GM12878 (cell line): ENCODE measurements around the gene COL9A3.

ENCODE experiments used
- PML ChIP-seq: IDR thresholded peaks from 2 replicates; pipeline ENCODE4 v1.6.1; 2012; ENCODE audit warnings: low read length, inconsistent platforms
- POLR2AphosphoS2 ChIP-seq: IDR thresholded peaks from 2 replicates; pipeline ENCODE4 v1.6.1; 2011; ENCODE audit warnings: low read depth, mild to moderate bottlenecking, low read length, improper control_type of control experiment, moderate library complexity
- SMC3 ChIP-seq: IDR thresholded peaks from 2 replicates; pipeline ENCODE4 v1.6.1; 2011; ENCODE audit warnings: low read length, improper control_type of control experiment, borderline replicate concordance
- ZNF274 ChIP-seq: IDR thresholded peaks from one replicate; pipeline ENCODE4 v1.8.0; 2011; ENCODE audit not compliant: insufficient read length, insufficient read depth
- TF ChIP-seq, protein P1 (sequence below): IDR thresholded peaks from 2 replicates; pipeline ENCODE4 v1.6.1; 2012; ENCODE audit warnings: mild to moderate bottlenecking, low read depth, low read length
- TF ChIP-seq, protein P2 (sequence below), 3 experiments: IDR thresholded peaks in 2 of 3; conservative IDR thresholded peaks in 1 of 3; 2 replicates each; pipeline ENCODE4 v1.5.1; 2011; ENCODE audit warnings: low read depth in 3 of 3, low read length in 3 of 3, mild to moderate bottlenecking in 3 of 3, control low read depth in 2 of 3, moderate library complexity in 2 of 3, inconsistent platforms in 1 of 3, mixed read lengths in 1 of 3; ENCODE audit not compliant: control insufficient read depth in 2 of 3, insufficient read depth in 1 of 3; ENCODE audit errors: extremely low read depth in 1 of 3

DNA sequence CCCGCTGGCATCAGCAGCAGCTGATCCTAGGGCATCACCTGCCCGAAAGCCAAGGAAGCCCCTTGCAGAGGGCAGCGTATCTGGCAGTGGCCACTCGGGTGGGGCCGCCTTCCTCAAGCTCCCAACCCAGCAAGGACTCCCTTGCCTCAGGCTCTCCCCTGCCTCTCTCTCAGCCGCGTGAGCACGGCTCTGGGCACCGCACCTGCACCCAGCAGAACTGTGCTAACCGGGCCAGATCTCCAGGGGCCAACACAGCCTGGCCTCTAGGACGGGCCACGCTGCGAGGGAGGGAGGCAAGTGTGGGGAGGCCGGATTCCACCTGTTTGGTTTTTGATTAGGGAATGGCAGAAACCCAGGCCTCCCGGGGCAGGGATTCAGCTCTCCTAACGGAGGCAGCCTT, 32.4 kb upstream of the COL9A3 start:
- TF ChIP-seq, protein P1, sequence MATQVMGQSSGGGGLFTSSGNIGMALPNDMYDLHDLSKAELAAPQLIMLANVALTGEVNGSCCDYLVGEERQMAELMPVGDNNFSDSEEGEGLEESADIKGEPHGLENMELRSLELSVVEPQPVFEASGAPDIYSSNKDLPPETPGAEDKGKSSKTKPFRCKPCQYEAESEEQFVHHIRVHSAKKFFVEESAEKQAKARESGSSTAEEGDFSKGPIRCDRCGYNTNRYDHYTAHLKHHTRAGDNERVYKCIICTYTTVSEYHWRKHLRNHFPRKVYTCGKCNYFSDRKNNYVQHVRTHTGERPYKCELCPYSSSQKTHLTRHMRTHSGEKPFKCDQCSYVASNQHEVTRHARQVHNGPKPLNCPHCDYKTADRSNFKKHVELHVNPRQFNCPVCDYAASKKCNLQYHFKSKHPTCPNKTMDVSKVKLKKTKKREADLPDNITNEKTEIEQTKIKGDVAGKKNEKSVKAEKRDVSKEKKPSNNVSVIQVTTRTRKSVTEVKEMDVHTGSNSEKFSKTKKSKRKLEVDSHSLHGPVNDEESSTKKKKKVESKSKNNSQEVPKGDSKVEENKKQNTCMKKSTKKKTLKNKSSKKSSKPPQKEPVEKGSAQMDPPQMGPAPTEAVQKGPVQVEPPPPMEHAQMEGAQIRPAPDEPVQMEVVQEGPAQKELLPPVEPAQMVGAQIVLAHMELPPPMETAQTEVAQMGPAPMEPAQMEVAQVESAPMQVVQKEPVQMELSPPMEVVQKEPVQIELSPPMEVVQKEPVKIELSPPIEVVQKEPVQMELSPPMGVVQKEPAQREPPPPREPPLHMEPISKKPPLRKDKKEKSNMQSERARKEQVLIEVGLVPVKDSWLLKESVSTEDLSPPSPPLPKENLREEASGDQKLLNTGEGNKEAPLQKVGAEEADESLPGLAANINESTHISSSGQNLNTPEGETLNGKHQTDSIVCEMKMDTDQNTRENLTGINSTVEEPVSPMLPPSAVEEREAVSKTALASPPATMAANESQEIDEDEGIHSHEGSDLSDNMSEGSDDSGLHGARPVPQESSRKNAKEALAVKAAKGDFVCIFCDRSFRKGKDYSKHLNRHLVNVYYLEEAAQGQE = no peak
- TF ChIP-seq ZNF274 (no peak), PML (no peak), SMC3 (no peak), POLR2AphosphoS2 (no peak)
- TF ChIP-seq, protein P2, sequence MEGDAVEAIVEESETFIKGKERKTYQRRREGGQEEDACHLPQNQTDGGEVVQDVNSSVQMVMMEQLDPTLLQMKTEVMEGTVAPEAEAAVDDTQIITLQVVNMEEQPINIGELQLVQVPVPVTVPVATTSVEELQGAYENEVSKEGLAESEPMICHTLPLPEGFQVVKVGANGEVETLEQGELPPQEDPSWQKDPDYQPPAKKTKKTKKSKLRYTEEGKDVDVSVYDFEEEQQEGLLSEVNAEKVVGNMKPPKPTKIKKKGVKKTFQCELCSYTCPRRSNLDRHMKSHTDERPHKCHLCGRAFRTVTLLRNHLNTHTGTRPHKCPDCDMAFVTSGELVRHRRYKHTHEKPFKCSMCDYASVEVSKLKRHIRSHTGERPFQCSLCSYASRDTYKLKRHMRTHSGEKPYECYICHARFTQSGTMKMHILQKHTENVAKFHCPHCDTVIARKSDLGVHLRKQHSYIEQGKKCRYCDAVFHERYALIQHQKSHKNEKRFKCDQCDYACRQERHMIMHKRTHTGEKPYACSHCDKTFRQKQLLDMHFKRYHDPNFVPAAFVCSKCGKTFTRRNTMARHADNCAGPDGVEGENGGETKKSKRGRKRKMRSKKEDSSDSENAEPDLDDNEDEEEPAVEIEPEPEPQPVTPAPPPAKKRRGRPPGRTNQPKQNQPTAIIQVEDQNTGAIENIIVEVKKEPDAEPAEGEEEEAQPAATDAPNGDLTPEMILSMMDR (IDR thresholded peaks at IDR 0.05 in 2 of 3, conservative IDR thresholded peaks at IDR 0.05 in 1 of 3; ENCODE audit: control insufficient read depth in 2 of 3, extremely low read depth in 1 of 3, insufficient read depth in 1 of 3, low read depth in 3 of 3, low read length in 3 of 3) = no peak
